Dendritic cell treated with granulocyte-macrophage colony-stimulating factor and Interleukin-4, amounts not matched to agents 40 ng/mL and 50 ng/mL, for 4 days (primary cell): ENCODE data around the gene COL13A1.

ENCODE experiments used
- H3K27ac Mint-ChIP-seq: one replicate; pipeline ENCODE4 v1.8.0; 2022; ENCODE audit warnings: mild to moderate bottlenecking, mixed read lengths
- H3K27me3 Mint-ChIP-seq: one replicate; pipeline ENCODE4 v1.8.0; 2022; ENCODE audit warnings: mild to moderate bottlenecking, mixed read lengths
- H3K36me3 Mint-ChIP-seq: one replicate; pipeline ENCODE4 v1.8.0; 2022; ENCODE audit warnings: low read depth, mixed read lengths
- H3K4me1 Mint-ChIP-seq: one replicate; pipeline ENCODE4 v1.8.0; 2022; ENCODE audit warnings: low read depth, mixed read lengths
- H3K4me3 Mint-ChIP-seq: one replicate; pipeline ENCODE4 v1.8.0; 2022; ENCODE audit warnings: mild to moderate bottlenecking, moderate library complexity, mixed read lengths
- H3K9me3 Mint-ChIP-seq: one replicate; pipeline ENCODE4 v1.8.0; 2022; ENCODE audit warnings: mixed read lengths
- intact Hi-C: fragments of 100-400 bp; cut with micrococcal nuclease; formaldehyde crosslinking; loops from one replicate; pipeline ENCODE4 v1.15.0; 2022

COL13A1 gene

GRCh38 chr10:69801434-69802315, at the start of gene COL13A1:
Gene COL13A1, plus strand, starts transcription at chr10:69801906. Its CDS starts 518 bp downstream, at chr10:69802424.
- Mint-ChIP-seq H3K4me1 (peaks cover 11% of the 10 kb centered on the region), H3K27me3 (peaks cover 77% of the 10 kb centered on the region), H3K27ac (no peak within 1 kb of the TSS), H3K4me3 (peak within 1 kb of the TSS; percentile 64), H3K9me3 (no peaks in the 10 kb centered on the region), H3K36me3 (no peaks in the 10 kb centered on the region)
- intact Hi-C loops, result no loop called here

GRCh38 chr10:69752479-69752878, 49.2 kb upstream of the COL13A1 start:
- no peaks in the 10 kb centered on the region for H3K4me1 Mint-ChIP-seq
- H3K4me3 Mint-ChIP-seq, result no peak overlapping the region
- H3K27me3 Mint-ChIP-seq, result peaks cover 17% of the 10 kb centered on the region
- intact Hi-C loops, result no loop called here
- no peaks in the 10 kb centered on the region for H3K9me3 Mint-ChIP-seq
- no peaks in the 10 kb centered on the region for H3K36me3 Mint-ChIP-seq
- H3K27ac Mint-ChIP-seq, result no peak overlapping the region

GRCh38 chr10:69756279-69756678, 45.4 kb upstream of the COL13A1 start:
- Mint-ChIP-seq H3K36me3 (no peaks in the 10 kb centered on the region), H3K27me3 (peaks cover 17% of the 10 kb centered on the region), H3K4me1 (no peaks in the 10 kb centered on the region), H3K4me3 (no peak overlapping the region), H3K27ac (no peak overlapping the region), H3K9me3 (no peaks in the 10 kb centered on the region)
- intact Hi-C loops, result no loop called here

GRCh38 chr10:69757206-69757552, 44.5 kb upstream of the COL13A1 start:
- Mint-ChIP-seq H3K4me3 (no peak overlapping the region), H3K36me3 (no peaks in the 10 kb centered on the region), H3K9me3 (no peaks in the 10 kb centered on the region), H3K4me1 (no peaks in the 10 kb centered on the region), H3K27me3 (peaks cover 11% of the 10 kb centered on the region), H3K27ac (no peak overlapping the region)
- intact Hi-C loops, result no loop called here

- H3K27ac Mint-ChIP-seq, result no peak overlapping the region
- H3K4me1 Mint-ChIP-seq, result no peaks in the 10 kb centered on the region
- H3K9me3 Mint-ChIP-seq, result no peaks in the 10 kb centered on the region
- peaks cover 12% of the 10 kb centered on the region for H3K27me3 Mint-ChIP-seq
- intact Hi-C loops, result no loop called here
- H3K4me3 Mint-ChIP-seq, result no peak overlapping the region
- H3K36me3 Mint-ChIP-seq, result no peaks in the 10 kb centered on the region
These were observed 44.0 kb upstream of the COL13A1 start for GRCh38 chr10:69757553-69758309.

- Mint-ChIP-seq H3K27me3 (peaks cover 8% of the 10 kb centered on the region), H3K9me3 (no peaks in the 10 kb centered on the region), H3K4me3 (no peak overlapping the region)
These were observed 43.4 kb upstream of the COL13A1 start for GRCh38 chr10:69758310-69758728.

GRCh38 chr10:69759641-69760040, 42.1 kb upstream of the COL13A1 start:
- intact Hi-C loops, result no loop called here
- Mint-ChIP-seq H3K27me3 (peaks cover 8% of the 10 kb centered on the region), H3K27ac (no peak overlapping the region), H3K9me3 (no peaks in the 10 kb centered on the region), H3K4me1 (no peaks in the 10 kb centered on the region), H3K36me3 (no peaks in the 10 kb centered on the region), H3K4me3 (no peak overlapping the region)

More at GRCh38 chr10:69758310-69758728, 43.4 kb upstream of the COL13A1 start:
- intact Hi-C loops, result no loop called here
- no peaks in the 10 kb centered on the region for H3K4me1 Mint-ChIP-seq
- H3K36me3 Mint-ChIP-seq, result no peaks in the 10 kb centered on the region
- H3K27ac Mint-ChIP-seq, result no peak overlapping the region

GRCh38 chr10:69760072-69760471, 41.6 kb upstream of the COL13A1 start:
- H3K9me3 Mint-ChIP-seq, result no peaks in the 10 kb centered on the region
- no peaks in the 10 kb centered on the region for H3K4me1 Mint-ChIP-seq
- no peaks in the 10 kb centered on the region for H3K36me3 Mint-ChIP-seq
- H3K27ac Mint-ChIP-seq, result no peak overlapping the region
- no peak overlapping the region for H3K4me3 Mint-ChIP-seq
- intact Hi-C loops, result no loop called here
- peaks cover 8% of the 10 kb centered on the region for H3K27me3 Mint-ChIP-seq

GRCh38 chr10:69761320-69761719, 40.4 kb upstream of the COL13A1 start:
- Mint-ChIP-seq H3K9me3 (no peaks in the 10 kb centered on the region), H3K4me3 (no peak overlapping the region), H3K27ac (no peak overlapping the region), H3K27me3 (peaks cover 8% of the 10 kb centered on the region), H3K4me1 (no peaks in the 10 kb centered on the region), H3K36me3 (no peaks in the 10 kb centered on the region)
- intact Hi-C loops, result no loop called here

- Mint-ChIP-seq H3K36me3 (no peaks in the 10 kb centered on the region), H3K27ac (no peak overlapping the region), H3K27me3 (peaks cover 7% of the 10 kb centered on the region), H3K9me3 (no peaks in the 10 kb centered on the region), H3K4me1 (no peaks in the 10 kb centered on the region), H3K4me3 (no peak overlapping the region)
- intact Hi-C loops, result no loop called here
These were observed 35.4 kb upstream of the COL13A1 start for GRCh38 chr10:69766161-69766910.

- Mint-ChIP-seq H3K27me3 (peaks cover 6% of the 10 kb centered on the region), H3K4me3 (no peak overlapping the region), H3K9me3 (no peaks in the 10 kb centered on the region), H3K27ac (no peak overlapping the region), H3K4me1 (peaks cover under 1% of the 10 kb centered on the region), H3K36me3 (no peaks in the 10 kb centered on the region)
- intact Hi-C loops, result no loop called here
These were observed 33.9 kb upstream of the COL13A1 start for GRCh38 chr10:69767793-69768192.

- intact Hi-C loops, result no loop called here
- Mint-ChIP-seq H3K9me3 (peaks cover 5% of the 10 kb centered on the region), H3K4me3 (no peak overlapping the region), H3K4me1 (peaks cover 6% of the 10 kb centered on the region), H3K27ac (no peak overlapping the region), H3K36me3 (no peaks in the 10 kb centered on the region), H3K27me3 (peaks cover 6% of the 10 kb centered on the region)
These were observed 33.3 kb upstream of the COL13A1 start for GRCh38 chr10:69768386-69768785.

- Mint-ChIP-seq H3K36me3 (no peaks in the 10 kb centered on the region), H3K9me3 (peaks cover 7% of the 10 kb centered on the region), H3K27ac (no peak overlapping the region), H3K27me3 (peaks cover 5% of the 10 kb centered on the region), H3K4me3 (no peak overlapping the region), H3K4me1 (peaks cover 9% of the 10 kb centered on the region)
- intact Hi-C loops, result no loop called here
These were observed 32.2 kb upstream of the COL13A1 start for GRCh38 chr10:69769395-69769992.
